Stimulated activated CD4-positive, alpha-beta T cell treated with anti-CD3 and anti-CD28 coated beads, Interleukin-15, amount 100 ng/mL, for 1 hour (primary cell): Measurements from ENCODE around the gene YWHAH.
"Not testable (repeated sequence)": the region's sequence is repeated elsewhere in the genome, so short reads cannot be mapped to it uniquely, and the experiment has no call there.

Experiments used
- DNase-seq, 2 donors: peaks; one replicate each; pipeline ENCODE4 v3.0.0-alpha.2; 2020; ENCODE audit warnings: low read depth in 1 of 2, low spot score in 1 of 2

Gene YWHAH

DNA sequence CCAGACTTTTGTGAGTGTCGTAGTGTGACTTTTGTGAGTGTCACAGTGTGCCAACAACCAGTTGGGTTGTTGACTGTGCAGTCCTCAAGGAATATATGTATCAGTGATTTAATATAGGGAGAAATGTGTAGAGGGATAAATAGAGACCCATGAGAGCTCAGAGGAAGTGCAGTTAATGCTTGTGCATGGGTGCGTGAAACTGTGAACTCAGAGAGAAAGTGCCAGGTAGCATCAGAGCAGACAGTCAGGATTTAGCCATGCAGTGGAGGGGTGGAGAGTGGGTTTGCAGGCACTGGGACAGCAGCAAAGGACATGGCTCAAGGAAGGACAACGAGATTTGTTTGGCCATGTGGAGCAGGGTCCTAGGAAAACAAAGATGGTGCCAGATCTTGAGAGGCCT, 33.6 kb downstream of the YWHAH start:
- no peak for DNase-seq

DNA sequence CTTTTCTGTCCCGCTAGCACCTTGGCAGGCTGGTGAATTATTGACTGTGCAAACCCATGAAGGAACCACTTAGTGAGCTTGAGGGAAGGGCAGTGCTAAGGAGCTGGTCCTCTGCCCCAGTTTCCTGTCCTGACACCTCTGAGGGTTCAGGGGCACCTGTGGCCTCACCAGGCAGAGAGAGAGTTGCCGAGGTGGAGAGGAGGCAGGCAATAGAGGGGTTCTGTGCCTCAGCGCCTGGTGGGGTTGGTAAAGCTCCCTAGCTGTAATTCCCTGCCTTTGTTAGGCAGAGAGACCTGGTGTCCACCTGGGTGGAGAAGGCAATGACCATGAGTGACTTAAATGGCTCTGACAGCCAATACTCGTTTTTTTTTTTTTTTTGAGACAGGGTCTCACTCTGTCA, 36.3 kb downstream of the YWHAH start:
- DNase-seq = no peak

DNA sequence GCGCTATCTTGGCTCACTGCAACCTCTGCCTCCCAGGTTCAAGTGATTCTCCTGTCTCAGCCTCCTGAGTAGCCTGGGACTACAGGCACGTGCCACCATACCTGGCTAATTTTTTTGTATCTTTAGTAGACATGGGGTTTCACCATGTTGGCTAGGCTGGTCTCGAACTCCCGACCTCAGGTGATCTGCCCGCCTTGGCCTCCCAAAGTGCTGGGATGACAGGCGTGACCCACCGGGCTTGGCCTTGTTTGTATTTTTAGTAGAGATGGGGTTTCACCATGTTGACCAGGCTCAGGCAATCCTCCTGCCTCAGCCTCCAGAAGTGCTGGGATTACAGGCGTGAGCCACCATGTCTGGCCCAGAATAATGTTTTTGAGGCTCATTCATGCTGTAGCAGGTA, 37.6 kb downstream of the YWHAH start:
- DNase-seq = not testable (repeated sequence)

DNA sequence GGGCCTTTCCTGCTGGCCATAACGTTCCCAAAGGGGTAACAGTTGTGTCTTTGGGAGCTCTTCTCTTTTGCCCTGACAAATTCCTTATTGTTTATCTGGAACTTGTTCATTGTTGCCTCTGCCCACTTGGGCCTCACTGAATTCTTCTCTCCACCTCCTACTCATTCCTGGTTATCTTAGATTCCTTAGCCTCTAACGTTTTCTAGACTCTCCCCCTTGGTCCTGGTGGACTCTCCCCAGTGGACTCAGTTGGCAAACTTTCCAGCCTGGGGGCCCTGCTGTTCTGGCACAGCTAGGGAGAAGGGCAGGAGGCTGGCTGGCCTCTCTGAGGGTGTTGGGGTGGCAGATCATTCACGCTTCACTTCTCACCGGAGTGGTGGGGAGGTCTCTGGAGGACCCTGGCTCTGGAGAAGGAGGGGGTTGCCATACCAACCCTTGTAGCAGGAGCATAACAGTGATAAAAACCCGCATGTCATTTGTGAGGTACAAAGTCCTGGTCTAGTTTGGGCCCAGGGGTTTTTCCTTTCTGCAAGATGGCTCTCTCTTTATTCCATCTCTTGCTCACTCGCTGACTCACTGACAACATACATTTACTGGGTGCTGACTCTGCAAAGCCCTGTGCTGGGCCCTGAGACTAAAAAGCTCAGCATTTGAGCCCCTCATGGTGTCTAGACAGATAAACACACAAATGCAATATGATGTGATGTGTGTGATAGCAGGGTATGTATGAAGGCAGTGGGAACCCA, 39.7 kb downstream of the YWHAH start:
- no peak for DNase-seq

DNA sequence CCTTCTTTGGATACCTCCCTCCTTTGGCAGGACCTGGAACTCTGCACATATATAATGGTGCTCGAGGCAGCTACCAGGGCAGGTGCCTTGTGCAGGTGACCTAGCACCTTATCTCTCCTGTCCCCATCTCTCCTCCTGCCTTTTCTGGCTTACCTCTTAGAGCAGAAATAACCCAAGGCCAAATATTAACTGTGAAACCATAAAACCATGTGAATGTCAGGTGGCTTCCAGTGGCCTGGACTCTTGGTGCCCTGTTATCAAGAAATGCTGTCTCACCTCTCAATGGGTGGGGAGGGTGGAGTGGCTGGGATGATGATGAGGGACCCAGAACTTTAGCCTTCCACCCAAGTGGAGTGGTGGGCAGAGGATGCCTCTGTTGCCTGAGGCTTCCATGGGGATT, 42.9 kb downstream of the YWHAH start:
- no peak for DNase-seq

DNA sequence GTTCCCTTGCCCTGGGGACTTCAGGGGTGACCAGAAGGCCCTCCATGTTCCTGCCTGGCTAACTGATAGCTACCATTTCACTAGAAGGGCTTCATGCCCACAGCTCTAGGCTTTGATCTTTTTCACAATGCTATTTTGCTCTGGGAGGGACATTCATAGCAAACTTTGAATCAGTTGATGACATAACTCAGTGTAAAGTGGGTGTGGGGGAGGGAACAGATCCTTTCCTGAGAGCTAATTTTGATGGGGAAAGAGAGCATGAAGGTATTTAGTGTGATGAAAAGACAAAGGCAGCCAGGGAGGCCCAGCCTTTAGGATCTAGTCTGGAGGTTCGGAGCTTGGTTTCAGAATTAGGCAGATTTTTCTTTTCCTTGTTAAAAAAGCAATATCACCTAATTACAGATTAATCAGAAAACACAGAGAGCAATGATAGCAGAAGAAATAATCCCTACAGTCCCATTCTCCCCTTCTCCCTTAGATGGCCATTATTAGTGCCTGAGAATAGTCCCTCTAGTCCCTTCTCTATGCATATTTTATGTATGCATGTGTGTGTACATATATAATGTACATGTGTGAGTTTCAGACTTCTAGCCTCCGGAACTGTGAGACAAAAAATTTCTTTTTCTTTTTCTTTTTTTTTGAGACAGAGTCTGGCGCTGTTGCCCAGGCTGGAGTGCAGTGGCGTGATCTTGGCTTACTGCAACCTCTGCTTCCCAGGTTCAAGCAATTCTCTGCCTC, 46.9 kb downstream of the YWHAH start:
- no peak for DNase-seq

DNA sequence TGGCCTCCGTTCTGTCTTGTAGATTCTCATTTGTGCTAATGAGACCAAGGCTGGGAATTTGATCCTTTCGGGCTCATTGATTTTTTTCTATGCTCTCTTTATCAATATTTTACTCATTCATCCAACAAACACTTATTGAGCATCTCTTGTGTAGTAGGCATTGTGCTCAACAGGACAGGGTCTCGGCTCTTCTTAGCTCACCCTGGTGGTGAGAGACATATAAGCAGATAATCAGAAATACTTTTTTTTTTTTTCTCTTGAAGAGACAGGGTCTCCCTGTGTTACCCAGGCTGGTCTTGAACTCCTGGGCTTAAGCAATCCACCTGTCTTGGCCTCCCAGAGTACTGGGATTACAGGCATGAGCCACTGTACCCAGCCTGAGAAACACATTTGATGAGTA, 50.7 kb downstream of the YWHAH start:
- DNase-seq = no peak

DNA sequence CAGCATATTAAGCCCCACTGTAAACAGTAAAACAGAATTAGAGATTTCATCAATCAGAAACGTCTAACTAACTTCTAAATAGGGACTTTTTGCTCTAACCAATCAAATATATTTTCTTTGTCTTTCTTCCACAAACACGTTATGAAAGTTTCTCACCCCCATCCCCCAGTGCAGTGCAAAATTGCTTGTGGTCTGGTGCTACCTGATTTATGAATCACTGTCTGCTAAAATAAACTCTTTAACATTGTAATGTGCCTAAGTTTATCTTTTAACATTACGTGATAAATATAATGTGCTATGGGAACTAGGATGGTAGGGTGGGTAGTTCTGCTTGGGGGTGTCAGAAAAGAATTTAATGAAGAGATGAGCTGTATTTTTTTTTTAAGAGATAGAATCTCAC, 51.5 kb downstream of the YWHAH start:
- no peak for DNase-seq

DNA sequence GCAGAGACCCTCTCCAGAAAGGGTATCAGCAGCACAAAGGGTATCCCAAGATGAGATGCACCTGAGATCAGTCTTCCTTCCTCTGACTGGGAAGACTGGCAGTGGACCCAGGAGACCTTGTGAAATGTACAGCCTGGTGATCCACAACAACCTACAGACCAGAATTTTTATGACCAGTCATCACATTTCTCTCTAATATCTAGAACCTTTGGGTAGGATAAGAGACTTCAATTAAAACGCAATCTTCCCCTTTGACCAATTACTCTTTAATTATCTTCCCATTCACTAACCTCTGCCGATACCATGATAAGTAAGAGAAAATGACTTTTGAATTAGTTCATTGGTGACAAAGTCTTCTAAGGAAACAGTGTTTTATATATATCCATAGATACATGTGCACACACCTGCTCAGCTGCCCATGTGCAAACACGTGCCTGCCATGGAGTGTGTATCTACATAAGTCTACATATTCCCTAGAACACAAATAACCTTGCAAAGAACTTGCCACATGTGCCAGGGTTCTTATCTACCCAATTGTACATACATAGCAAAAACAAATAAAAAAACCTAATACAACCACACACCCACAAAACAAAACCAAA, 54.5 kb downstream of the YWHAH start:
- no peak for DNase-seq

DNA sequence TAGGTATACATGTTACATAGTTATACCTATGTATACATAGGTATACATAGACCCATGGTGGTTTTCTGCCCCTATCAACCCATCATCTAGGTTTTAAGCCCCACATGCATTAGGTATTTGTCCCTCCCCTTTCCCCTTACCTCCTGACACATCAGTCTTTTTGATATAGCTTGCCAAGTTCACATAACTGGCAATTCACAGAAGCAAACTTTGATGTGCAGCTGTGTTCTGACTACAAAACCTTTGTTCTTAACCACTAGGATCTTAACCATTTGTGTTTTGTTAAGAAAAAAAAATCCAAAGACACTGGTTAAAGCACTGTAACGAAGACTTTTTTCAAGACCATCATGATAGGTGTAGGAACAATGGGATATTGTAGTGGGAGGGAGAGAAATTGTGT, 55.8 kb downstream of the YWHAH start:
- no peak for DNase-seq

DNA sequence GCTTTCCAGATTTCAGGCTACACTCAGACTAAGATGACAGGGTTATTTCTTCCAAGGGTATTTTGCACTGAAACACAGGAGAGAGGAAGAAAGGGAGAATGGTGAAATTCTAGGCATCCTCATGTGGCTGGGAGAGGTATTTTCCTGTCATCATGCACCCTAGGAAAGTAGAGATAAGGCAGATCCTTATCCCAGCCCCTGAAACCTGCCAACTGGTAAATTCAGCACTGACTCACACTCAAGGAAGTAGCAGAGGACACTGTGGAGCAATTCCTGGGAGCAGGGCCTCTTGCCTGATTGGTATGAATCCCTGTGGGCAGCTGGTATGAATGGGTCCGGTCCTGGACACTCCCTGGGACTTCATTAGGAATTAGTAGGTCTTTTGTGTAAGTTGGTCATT, 61.1 kb downstream of the YWHAH start:
- DNase-seq = no peak
